Fibroblast of lung (primary cell): ENCODE data around the gene PAM.

ENCODE experiments used
- EZH2 ChIP-seq: IDR thresholded peaks from 2 replicates; pipeline ENCODE4 v1.5.1; 2012; ENCODE audit warnings: low read length, control low read depth, mild to moderate bottlenecking; ENCODE audit errors: missing control alignments
- TF ChIP-seq, protein P1 (sequence below), 2 donors: IDR thresholded peaks in 1 of 2; conservative IDR thresholded peaks in 1 of 2; 1 replicate in 1 of 2; 2 replicates in 1 of 2; pipeline ENCODE4 v1.5.1; 2011 to 2012; ENCODE audit warnings: low read length in 2 of 2, control low read depth in 1 of 2, inconsistent platforms in 1 of 2, low read depth in 1 of 2, mild to moderate bottlenecking in 1 of 2

DNA sequence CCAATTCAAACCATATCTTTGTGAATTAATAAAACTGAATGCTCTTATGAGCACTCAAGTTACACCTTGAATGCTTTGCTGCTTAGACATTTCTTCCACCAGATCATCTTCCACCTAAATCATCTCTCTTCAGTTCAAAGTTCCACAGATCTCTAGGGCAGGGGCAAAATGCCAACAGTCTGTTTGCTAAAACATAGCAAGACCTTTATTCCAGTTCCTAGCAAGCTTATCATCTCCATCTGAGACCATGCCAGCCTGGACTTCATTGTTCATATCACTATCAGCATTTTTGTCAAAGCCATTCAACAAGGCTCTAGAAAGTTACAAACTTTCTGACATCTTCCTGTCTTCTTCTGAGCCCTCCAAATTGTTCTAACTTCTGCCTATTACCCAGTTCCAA lies 245.0 kb downstream of the PAM start:
- TF ChIP-seq, protein P1, sequence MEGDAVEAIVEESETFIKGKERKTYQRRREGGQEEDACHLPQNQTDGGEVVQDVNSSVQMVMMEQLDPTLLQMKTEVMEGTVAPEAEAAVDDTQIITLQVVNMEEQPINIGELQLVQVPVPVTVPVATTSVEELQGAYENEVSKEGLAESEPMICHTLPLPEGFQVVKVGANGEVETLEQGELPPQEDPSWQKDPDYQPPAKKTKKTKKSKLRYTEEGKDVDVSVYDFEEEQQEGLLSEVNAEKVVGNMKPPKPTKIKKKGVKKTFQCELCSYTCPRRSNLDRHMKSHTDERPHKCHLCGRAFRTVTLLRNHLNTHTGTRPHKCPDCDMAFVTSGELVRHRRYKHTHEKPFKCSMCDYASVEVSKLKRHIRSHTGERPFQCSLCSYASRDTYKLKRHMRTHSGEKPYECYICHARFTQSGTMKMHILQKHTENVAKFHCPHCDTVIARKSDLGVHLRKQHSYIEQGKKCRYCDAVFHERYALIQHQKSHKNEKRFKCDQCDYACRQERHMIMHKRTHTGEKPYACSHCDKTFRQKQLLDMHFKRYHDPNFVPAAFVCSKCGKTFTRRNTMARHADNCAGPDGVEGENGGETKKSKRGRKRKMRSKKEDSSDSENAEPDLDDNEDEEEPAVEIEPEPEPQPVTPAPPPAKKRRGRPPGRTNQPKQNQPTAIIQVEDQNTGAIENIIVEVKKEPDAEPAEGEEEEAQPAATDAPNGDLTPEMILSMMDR (conservative IDR thresholded peaks at IDR 0.05 in 1 of 2, IDR thresholded peaks at IDR 0.05 in 1 of 2; ENCODE audit: low read depth in 1 of 2, low read length in 2 of 2), result no peak
- TF ChIP-seq EZH2, result no peak
